Left lung (tissue), 10 donors: Measurements from ENCODE around the gene LAMB4. TPM values are rescaled to one million over a fixed set of nuclear protein-coding genes. Genes with fewer than 3 reads are reported as not detected.

Source experiments
- ATAC-seq: fragments of 200-7000 bp; cut with Tn5 transposase; one replicate; pipeline ENCODE4 v1.9.1; 2020; ENCODE audit warnings: moderate library complexity
- DNase-seq, 4 donors: peaks; one replicate each; pipeline ENCODE4 v3.0.0-alpha.2; 2013 to 2020
- H3K27ac ChIP-seq, 2 donors: fragments of 200-600 bp; sonication (generic) in 1 of 2; one replicate each; pipeline versions ENCODE4 v1.5.0 to v1.8.0; 2020 to 2021
- H3K27me3 ChIP-seq, 2 donors: fragments of 200-600 bp; sonication (generic) in 1 of 2; one replicate each; pipeline versions ENCODE4 v1.5.0 to v1.8.0; 2020 to 2021
- H3K36me3 ChIP-seq, 2 donors: fragments of 200-600 bp; sonication (generic) in 1 of 2; one replicate each; pipeline versions ENCODE4 v1.5.0 to v1.8.0; 2020 to 2021
- H3K4me1 ChIP-seq, 2 donors: fragments of 200-600 bp; one replicate each; pipeline ENCODE4 v1.8.0; 2021
- H3K4me3 ChIP-seq, 2 donors: fragments of 200-600 bp; sonication (generic) in 1 of 2; one replicate each; pipeline versions ENCODE4 v1.5.0 to v1.8.0; 2020 to 2021; ENCODE audit warnings: mild to moderate bottlenecking in 1 of 2
- H3K9me3 ChIP-seq, 2 donors: fragments of 200-600 bp; sonication (generic) in 1 of 2; one replicate each; pipeline versions ENCODE4 v1.5.0 to v1.8.0; 2020 to 2021
- CTCF ChIP-seq, 2 donors: fragments of 200-600 bp; sonication (generic) in 1 of 2; IDR thresholded peaks; one replicate each; pipeline versions ENCODE4 v1.5.0 to v1.8.0; 2021; ENCODE audit warnings: antibody characterized with exemption in 2 of 2
- intact Hi-C, 2 donors: fragments of 100-400 bp; cut with DNase I; formaldehyde crosslinking; loops; one replicate each; pipeline versions ENCODE4 v1.11.2 to v1.14.2; 2022
- polyA plus RNA-seq, 6 donors: library from polyadenylated mRNA; unstranded; fragments of 120-200 nt; gene quantifications; one replicate each; pipeline ENCODE4 v1.2.1, GENCODE V29; 2013; ENCODE audit not compliant: insufficient read length in 6 of 6
- total RNA-seq, 2 donors: library from RNA; stranded (reverse); fragmentation: NEBNext Ultra II Directional; extraction: Animal tissue kit (Norgen Biotek cat#: 25700); gene quantifications; one replicate each; pipeline ENCODE4 v1.2.1, GENCODE V29; 2021
- donor health status: DM: no; HTN: yes; CAD: no.
- donor health status: DM: no; HTN: no; CAD: no.

LAMB4 gene
- total and polyA plus RNA-seq, 8 donors = 0.10 to 0.37 (median 0.29) TPM; not detected in 1

DNA sequence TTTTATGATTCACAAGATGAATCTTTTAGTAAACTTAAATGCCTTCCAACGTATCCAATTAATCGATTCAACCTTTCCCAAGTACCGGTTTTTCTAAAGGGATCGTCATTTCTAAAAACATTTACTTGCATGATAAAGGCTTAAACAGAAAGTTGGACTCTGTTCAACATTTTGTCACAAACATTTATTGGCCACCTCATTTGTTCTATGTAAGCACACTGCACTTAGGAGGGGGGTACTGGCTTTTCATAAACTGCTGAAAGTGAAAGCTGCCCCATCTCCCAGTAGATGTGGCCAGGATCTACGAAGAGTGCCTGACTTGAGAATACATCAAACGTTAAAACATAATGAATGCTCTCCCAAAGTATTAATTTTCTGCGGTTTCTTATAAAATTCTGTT lies 37.3 kb upstream of the LAMB4 start:
- DNase-seq = peak in 2 of 4 donors; percentile 18 to 47

GRCh38 chr7:108166687-108167086 lies 36.5 kb upstream of the LAMB4 start:
- no peaks in the 10 kb centered on the region for H3K9me3 ChIP-seq
- TF ChIP-seq CTCF (IDR thresholded peaks at IDR 0.05) = no peak
- no peak overlapping the region for H3K4me3 ChIP-seq
- ATAC-seq (no peak), DNase-seq (no peak)
- intact Hi-C loops = no loop called here
- no peaks in the 10 kb centered on the region for H3K4me1 ChIP-seq
- H3K36me3 ChIP-seq = no peaks in the 10 kb centered on the region
- H3K27me3 ChIP-seq = no peaks in the 10 kb centered on the region
- H3K27ac ChIP-seq = no peak overlapping the region

More for the DNA sequence above, 37.3 kb upstream of the LAMB4 start:
- Histone ChIP-seq H3K4me3 (no peak overlapping the region), H3K9me3 (no peaks in the 10 kb centered on the region), H3K27me3 (no peaks in the 10 kb centered on the region), H3K36me3 (no peaks in the 10 kb centered on the region), H3K27ac (no peak overlapping the region), H3K4me1 (no peaks in the 10 kb centered on the region)
- TF ChIP-seq CTCF (IDR thresholded peaks at IDR 0.05) = no peak
- intact Hi-C loops = no loop called here
- ATAC-seq = no peak

GRCh38 chr7:108165723-108166122 lies 35.6 kb upstream of the LAMB4 start:
- Histone ChIP-seq H3K27ac (no peak overlapping the region), H3K27me3 (no peaks in the 10 kb centered on the region), H3K9me3 (no peaks in the 10 kb centered on the region), H3K36me3 (no peaks in the 10 kb centered on the region), H3K4me3 (no peak overlapping the region), H3K4me1 (no peaks in the 10 kb centered on the region)
- no peak for TF ChIP-seq CTCF (IDR thresholded peaks at IDR 0.05)
- ATAC-seq (no peak), DNase-seq (no peak)
- intact Hi-C loops = no loop called here

- Histone ChIP-seq H3K4me3 (no peak overlapping the region), H3K4me1 (no peaks in the 10 kb centered on the region), H3K36me3 (no peaks in the 10 kb centered on the region), H3K9me3 (no peaks in the 10 kb centered on the region), H3K27ac (no peak overlapping the region), H3K27me3 (no peaks in the 10 kb centered on the region)
- TF ChIP-seq CTCF (IDR thresholded peaks at IDR 0.05) = no peak
- no peak for DNase-seq
- intact Hi-C loops = no loop called here
- no peak for ATAC-seq
Measured at GRCh38 chr7:108164946-108165345, 34.8 kb upstream of the LAMB4 start.

DNA sequence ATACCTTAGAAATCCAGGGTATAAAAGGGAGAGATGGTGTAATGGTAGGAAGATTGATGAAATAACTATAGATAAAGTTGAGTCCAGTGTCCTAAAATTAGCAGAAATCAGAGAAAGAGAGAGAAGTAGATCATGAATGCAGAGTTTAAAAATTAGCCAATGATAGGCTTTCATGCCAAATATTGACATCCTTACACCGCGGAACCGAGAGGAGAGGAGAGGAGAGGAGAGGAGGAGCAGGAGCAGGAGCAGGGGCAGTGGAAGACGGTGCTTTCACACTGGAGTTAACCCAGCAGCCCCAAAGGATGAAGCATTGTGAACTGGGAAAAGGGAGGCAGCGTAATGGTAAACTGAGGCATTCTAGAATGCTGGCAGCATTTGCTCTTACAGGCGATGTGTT lies 34.2 kb upstream of the LAMB4 start:
- H3K36me3 ChIP-seq = no peaks in the 10 kb centered on the region
- no peaks in the 10 kb centered on the region for H3K4me1 ChIP-seq
- DNase-seq (no peak), ATAC-seq (no peak)
- no peaks in the 10 kb centered on the region for H3K9me3 ChIP-seq
- intact Hi-C loops = no loop called here
- H3K27ac ChIP-seq = no peak overlapping the region
- H3K4me3 ChIP-seq = no peak overlapping the region
- TF ChIP-seq CTCF (IDR thresholded peaks at IDR 0.05) = no peak
- H3K27me3 ChIP-seq = no peaks in the 10 kb centered on the region
